ENCODE measurements around the gene CCR2.

DNA sequence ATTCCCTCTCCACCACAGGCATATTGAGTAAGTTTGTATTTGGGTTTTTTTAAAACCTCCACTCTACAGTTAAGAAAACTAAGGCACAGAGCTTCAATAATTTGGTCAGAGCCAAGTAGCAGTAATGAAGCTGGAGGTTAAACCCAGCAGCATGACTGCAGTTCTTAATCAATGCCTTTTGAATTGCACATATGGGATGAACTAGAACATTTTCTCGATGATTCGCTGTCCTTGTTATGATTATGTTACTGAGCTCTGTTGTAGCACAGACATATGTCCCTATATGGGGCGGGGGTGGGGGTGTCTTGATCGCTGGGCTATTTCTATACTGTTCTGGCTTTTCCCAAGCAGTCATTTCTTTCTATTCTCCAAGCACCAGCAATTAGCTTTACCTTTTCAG, 15.2 kb downstream of the CCR2 start:
- TF ChIP-seq CTCF (conservative IDR thresholded peaks at IDR 0.05; ENCODE audit: low read length): no peak
- TF ChIP-seq EZH2phosphoT487 (IDR thresholded peaks at IDR 0.05; ENCODE audit: borderline replicate concordance): no peak
